Pulmonary artery endothelial cell (primary cell): ENCODE results near the gene RAB20. TPM values are rescaled to one million over a fixed set of nuclear protein-coding genes. Genes with fewer than 3 reads are reported as not detected.
"Not testable (repeated sequence)": the region's sequence is repeated elsewhere in the genome, so short reads cannot be mapped to it uniquely, and the experiment has no call there.

ENCODE experiments used
- DNase-seq: peaks from one replicate; pipeline ENCODE4 v3.0.0-alpha.2; 2011; ENCODE audit warnings: low read depth, low spot score
- total RNA-seq: library from RNA; depleted of rRNA; stranded (reverse); fragments of >200 nt; gene quantifications from 2 replicates; pipeline ENCODE4 v1.2.3, GENCODE V29; 2014

RAB20 gene, protein sequence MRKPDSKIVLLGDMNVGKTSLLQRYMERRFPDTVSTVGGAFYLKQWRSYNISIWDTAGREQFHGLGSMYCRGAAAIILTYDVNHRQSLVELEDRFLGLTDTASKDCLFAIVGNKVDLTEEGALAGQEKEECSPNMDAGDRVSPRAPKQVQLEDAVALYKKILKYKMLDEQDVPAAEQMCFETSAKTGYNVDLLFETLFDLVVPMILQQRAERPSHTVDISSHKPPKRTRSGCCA
- total RNA-seq: 1.7 and 1.8 TPM in 2 replicates

GRCh38 chr13:110561344-110562035 lies at the start of gene RAB20:
Gene RAB20, minus strand, starts transcription at chr13:110561722. Its CDS starts 203 bp downstream, at chr13:110561519.
- peak; percentile 24 for DNase-seq

DNA sequence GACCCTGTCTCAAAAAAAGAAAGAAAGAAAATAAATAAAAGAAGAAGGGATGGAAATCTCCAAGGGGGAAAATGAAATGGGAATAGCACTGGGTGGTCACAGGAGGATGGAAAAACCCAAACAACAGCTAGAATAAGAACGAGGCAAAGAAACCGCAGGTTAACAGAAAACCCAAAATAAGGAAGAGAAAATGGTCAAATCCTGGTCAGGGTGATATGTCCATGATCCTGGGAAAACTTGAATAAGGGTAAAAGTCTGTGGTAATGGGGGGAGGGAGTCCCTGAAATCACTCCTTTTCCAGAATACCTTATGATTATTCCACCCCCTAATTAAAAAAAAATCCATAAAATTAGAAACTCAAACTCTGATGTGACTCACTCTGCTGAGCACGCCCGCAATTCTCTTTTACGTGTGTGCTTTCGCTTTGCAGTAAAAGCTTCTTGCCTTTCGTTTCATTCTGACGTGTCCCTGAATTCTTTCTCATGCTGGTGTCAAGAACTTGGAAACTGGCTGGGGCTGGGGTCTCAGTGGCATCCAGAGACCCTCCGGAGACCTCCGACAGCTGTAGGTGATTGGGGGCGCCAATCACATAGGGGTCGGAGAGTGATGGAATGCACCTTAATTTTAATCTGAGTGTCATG lies 49.6 kb upstream of the RAB20 start:
- no peak for DNase-seq

GRCh38 chr13:110607675-110608224 lies 46.2 kb upstream of the RAB20 start:
- DNase-seq: no peak

DNA sequence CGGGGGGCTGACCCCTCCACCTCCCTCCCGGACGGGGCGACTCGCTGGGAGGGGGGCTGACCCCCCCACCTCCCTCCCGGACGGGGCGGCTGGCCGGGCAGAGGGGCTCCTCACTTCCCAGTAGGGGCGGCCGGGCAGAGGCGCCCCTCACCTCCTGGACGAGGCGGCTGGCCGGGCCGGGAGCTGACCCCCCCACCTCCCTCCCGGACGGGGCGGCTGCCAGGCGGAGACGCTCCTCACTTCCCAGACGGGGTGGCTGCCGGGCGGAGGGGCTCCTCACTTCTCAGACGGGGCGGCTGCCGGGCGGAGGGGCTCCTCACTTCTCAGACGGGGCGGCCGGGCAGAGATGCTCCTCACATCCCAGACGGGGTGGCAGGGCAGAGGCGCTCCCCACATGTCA lies 44.8 kb upstream of the RAB20 start:
- DNase-seq: not testable (repeated sequence)

DNA sequence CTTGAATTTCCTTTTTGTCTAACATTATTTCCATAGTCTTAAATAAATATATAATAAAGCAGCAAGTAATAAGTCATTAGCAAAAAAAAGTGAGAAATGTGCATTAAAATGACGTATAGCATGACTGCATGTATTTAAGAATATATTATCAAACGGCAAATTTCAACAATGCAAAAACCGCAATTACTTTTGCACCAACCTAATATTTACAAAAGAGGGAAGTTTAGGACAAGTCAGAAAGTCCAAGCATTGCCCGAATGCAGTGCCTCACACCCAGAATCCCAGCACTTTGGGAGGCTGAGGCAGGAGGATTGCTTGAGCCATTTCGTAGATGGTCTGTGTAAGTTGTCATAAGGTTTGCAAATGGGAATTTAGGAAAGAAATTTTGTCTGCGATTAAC lies 43.6 kb upstream of the RAB20 start:
- no peak for DNase-seq

GRCh38 chr13:110600980-110601379 lies 39.5 kb upstream of the RAB20 start:
- DNase-seq: no peak

- no peak for DNase-seq
Observed at GRCh38 chr13:110600261-110600819, 38.8 kb upstream of the RAB20 start.

- no peak for DNase-seq
Observed at GRCh38 chr13:110597041-110597689, 35.6 kb upstream of the RAB20 start.

GRCh38 chr13:110593430-110594130 lies 32.1 kb upstream of the RAB20 start:
- DNase-seq: no peak

GRCh38 chr13:110592665-110593064 lies 31.1 kb upstream of the RAB20 start:
- DNase-seq: no peak

- no peak for DNase-seq
Observed at GRCh38 chr13:110590577-110590976, 29.1 kb upstream of the RAB20 start.

- no peak for DNase-seq
Observed at GRCh38 chr13:110589793-110590390, 28.4 kb upstream of the RAB20 start.

- no peak for DNase-seq
Observed at GRCh38 chr13:110583178-110583865, 21.8 kb upstream of the RAB20 start.

DNA sequence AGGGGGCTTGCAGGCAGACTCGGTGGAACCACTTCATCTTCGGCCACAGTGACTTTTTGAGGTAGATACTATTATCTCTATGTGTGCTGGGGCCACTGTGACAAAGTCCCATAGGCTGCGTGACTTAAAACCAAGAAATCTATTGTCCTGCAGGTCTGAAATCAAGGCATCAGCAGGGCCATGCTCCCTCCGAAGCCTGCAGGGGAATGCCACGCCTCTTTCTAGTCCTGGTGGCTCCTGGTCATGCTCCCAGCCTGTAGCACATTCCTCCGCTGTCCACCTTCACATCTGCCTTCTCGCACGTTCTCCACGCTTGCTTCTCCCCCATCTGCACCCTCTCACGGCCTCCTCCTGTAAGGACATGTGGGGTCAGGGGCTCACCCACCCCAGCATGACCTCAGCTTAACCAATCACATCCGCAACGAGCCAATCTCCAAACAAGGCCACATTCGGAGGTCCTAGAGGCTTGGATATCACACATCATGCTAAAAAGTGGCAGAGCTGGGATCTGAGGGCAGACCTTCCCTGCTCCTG lies 21.0 kb upstream of the RAB20 start:
- no peak for DNase-seq

DNA sequence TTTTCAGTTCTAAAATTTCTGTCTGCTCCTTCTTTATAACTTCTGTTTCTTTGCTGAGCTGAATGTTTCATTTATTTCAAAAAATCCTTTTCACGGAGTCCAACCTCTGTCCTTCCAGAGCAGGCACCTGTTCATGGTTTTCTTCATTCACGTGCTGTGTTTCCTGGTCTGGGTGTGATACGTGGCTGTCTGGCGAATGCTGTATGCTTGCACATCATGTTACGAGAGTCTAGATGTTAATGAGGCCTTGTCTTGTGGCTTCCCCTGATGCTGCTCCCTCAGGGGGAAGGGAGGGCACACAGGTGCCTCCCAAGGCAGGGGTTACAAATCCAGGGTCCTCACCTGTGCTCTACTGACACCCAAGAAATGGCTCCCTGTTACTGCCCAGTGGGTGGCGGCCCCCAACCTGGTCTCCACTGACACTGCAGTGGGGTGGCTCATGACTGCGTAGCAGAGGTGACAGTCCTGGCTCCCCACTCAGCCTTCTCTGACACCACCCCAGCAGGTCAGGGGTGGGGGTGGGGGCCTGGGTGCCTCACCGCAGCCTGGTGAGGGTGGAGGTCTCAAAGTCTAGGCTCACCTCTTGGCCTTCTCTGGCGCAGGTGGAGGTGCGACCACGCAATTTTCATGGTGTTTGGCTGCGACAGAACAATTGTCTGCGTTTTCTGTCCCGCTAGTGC lies 20.1 kb upstream of the RAB20 start:
- DNase-seq: no peak

- no peak for DNase-seq
Observed at GRCh38 chr13:110580800-110581199, 19.3 kb upstream of the RAB20 start.

DNA sequence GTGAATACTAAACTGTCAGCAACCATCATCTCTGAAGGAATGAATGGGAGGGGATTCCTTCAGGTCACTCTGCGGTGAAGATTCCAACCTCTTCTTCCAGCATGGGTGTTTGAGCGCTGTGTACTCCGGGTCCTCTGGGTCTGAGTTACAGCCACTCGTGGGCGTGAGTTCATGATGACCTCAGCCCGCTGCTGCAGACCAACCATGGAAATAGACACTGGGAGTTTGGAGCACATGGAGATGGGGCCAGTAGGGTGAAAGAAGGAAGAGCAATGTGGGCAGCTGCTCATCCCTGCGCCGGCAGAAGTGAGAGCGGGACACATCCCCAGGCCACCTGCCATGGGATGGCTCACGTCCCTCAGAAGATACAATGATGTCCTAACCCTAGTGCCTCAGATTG lies 16.8 kb upstream of the RAB20 start:
- DNase-seq: no peak

DNA sequence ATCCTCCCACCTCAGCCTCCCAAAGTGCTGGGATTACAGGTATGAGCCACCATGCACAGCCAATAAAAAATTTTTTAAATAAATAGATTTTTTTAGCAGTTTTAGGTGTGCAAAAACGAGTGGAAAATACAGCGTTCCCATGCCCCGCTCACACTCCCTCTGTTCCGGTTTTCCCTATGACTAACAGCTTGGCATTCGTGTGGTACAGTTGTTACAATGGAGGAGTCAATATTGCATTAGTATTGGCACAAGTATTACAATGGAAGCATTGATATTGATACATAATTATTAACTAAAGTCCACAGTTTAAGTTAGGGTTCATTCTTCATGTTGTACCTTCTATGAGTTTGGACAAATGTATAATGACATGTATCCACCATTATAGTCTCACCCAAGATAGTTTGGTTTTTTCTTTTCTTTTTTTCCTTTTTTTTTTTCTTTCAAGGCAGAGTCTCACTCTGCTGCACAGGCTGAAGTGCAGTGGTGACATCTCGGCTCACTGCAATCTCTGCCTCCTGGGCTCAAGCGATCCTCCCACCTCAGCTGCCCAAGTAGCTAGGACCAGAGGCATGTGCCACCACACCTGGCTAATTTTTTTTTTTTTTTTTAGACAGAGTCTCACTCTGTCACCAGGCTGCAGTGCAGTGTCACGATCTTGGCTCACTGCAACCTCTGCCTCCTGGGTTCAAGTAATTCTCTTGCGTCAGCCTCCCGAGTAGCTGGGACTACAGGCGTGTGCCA lies 15.4 kb upstream of the RAB20 start:
- DNase-seq: no peak

DNA sequence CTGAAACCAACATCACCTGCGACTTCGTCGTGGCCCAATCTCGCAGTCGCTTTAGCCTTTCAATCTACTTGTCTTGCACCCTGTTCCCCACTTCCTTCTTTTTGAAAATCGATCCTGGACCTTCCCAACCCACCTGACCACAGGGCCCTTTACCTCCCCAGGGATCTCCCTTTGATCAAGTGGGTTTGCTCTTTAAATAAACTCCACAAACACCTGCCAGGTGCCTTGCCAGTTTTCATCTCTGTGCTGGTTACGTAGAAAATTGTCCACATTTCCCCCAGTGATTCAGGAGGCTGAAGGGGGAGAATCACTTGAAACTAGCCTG lies 14.5 kb upstream of the RAB20 start:
- DNase-seq: no peak
